Mammary epithelial cell (primary cell): ENCODE data around the gene TBRG4.

ENCODE experiments used
- EZH2 ChIP-seq: IDR thresholded peaks from 2 replicates; pipeline ENCODE4 v1.6.1; 2012; ENCODE audit warnings: low read length, inconsistent platforms, borderline replicate concordance
- TF ChIP-seq, protein P1 (sequence below), 2 donors: IDR thresholded peaks in 1 of 2; conservative IDR thresholded peaks in 1 of 2; 2 replicates each; pipeline ENCODE4 v1.5.1; 2011 to 2012; ENCODE audit warnings: inconsistent platforms in 2 of 2, low read length in 2 of 2, mild to moderate bottlenecking in 2 of 2, control low read depth in 1 of 2, low read depth in 1 of 2; ENCODE audit not compliant: insufficient read depth in 1 of 2; ENCODE audit errors: extremely low read depth in 1 of 2

DNA sequence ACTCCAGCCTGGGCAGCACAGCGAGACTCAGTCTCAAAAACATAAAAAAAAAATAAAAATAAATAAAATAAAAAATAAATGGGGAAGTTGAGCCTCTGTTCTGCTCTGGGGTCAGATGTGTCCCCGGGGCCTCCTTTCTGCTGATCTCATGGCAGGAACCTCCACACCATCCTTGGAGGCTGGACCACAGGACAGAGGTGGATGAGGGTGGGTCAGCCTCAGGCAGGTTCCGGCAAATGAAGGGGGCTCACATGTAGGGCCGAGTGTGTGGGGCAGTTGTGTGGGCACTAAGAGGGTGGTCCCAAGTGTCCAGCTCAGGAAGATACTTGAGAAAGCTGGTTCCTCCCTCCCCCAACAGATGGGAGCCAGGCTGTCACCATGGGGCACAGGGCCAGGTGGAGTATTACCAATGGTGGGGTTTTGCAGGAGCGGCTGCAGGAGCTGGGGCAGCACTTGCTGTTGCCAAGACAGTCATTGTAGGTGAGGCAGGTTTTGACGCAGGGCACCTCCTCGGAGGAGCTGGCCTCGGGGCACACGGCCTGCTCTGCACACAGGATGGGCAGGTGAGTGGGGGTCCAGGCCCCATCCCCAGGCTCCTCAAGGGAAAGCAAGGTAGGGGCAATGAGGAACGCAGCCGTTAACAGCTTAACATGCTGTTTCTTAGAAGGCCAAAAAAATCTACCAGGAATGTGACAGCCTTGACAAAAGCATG, 13.9 kb upstream of the TBRG4 start:
- TF ChIP-seq, protein P1, sequence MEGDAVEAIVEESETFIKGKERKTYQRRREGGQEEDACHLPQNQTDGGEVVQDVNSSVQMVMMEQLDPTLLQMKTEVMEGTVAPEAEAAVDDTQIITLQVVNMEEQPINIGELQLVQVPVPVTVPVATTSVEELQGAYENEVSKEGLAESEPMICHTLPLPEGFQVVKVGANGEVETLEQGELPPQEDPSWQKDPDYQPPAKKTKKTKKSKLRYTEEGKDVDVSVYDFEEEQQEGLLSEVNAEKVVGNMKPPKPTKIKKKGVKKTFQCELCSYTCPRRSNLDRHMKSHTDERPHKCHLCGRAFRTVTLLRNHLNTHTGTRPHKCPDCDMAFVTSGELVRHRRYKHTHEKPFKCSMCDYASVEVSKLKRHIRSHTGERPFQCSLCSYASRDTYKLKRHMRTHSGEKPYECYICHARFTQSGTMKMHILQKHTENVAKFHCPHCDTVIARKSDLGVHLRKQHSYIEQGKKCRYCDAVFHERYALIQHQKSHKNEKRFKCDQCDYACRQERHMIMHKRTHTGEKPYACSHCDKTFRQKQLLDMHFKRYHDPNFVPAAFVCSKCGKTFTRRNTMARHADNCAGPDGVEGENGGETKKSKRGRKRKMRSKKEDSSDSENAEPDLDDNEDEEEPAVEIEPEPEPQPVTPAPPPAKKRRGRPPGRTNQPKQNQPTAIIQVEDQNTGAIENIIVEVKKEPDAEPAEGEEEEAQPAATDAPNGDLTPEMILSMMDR (conservative IDR thresholded peaks at IDR 0.05 in 1 of 2, IDR thresholded peaks at IDR 0.05 in 1 of 2; ENCODE audit: extremely low read depth in 1 of 2, insufficient read depth in 1 of 2, low read depth in 1 of 2, low read length in 2 of 2), result no peak
- TF ChIP-seq EZH2, result no peak
